MM.1S (cell line): Measurements from ENCODE around the gene SLC22A8.

Experiments
- DNase-seq: peaks from one replicate; pipeline ENCODE4 v3.0.0-alpha.2; 2015
- H2AFZ ChIP-seq: fragments of 300-600 bp; sonication (generic); 2 replicates; pipeline ENCODE4 v1.6.0; 2016; ENCODE audit warnings: antibody characterized with exemption, low read length
- H3F3A ChIP-seq: fragments of 300-600 bp; sonication (generic); 2 replicates; pipeline ENCODE4 v1.6.1; 2016; ENCODE audit warnings: mild to moderate bottlenecking, antibody characterized with exemption, low read length, moderate library complexity, mixed read lengths; ENCODE audit not compliant: insufficient read depth
- H3K27ac ChIP-seq: fragments of 300-600 bp; sonication (generic); 2 replicates; pipeline ENCODE4 v1.5.1; 2016; ENCODE audit warnings: mild to moderate bottlenecking, low read length
- H3K27me3 ChIP-seq: fragments of 300-600 bp; sonication (generic); replicated peaks from 2 replicates; pipeline ENCODE4 v1.6.0; 2016; ENCODE audit warnings: low read length; ENCODE audit not compliant: insufficient read depth
- H3K36me3 ChIP-seq: fragments of 300-600 bp; sonication (generic); replicated peaks from 2 replicates; pipeline ENCODE4 v1.6.1; 2016; ENCODE audit warnings: mild to moderate bottlenecking, low read length, mixed read lengths; ENCODE audit not compliant: insufficient read depth
- H3K4me1 ChIP-seq: fragments of 300-600 bp; sonication (generic); 2 replicates; pipeline ENCODE4 v1.6.1; 2016; ENCODE audit warnings: low read length, mixed read lengths
- H3K4me2 ChIP-seq: fragments of 300-600 bp; sonication (generic); 2 replicates; pipeline ENCODE4 v1.6.0; 2016; ENCODE audit warnings: low read depth, low read length
- H3K4me3 ChIP-seq: fragments of 300-600 bp; sonication (generic); 2 replicates; pipeline ENCODE4 v1.5.1; 2016; ENCODE audit warnings: low read length, mixed read lengths
- H3K79me2 ChIP-seq: fragments of 300-600 bp; sonication (generic); 2 replicates; pipeline ENCODE4 v1.6.1; 2016; ENCODE audit warnings: mixed run types, low read length, mixed read lengths
- H3K9ac ChIP-seq: fragments of 300-600 bp; sonication (generic); 2 replicates; pipeline ENCODE4 v1.6.1; 2016; ENCODE audit warnings: low read length, mixed read lengths
- H3K9me2 ChIP-seq: fragments of 300-600 bp; sonication (generic); replicated peaks from 2 replicates; pipeline ENCODE4 v1.6.1; 2016; ENCODE audit warnings: mild to moderate bottlenecking, low read length, mixed read lengths; ENCODE audit not compliant: insufficient read depth
- H3K9me3 ChIP-seq: fragments of 300-600 bp; sonication (generic); replicated peaks from 2 replicates; pipeline ENCODE4 v1.6.1; 2016; ENCODE audit warnings: mild to moderate bottlenecking, low read length, mixed read lengths; ENCODE audit not compliant: insufficient read depth
- H4K20me1 ChIP-seq: fragments of 300-600 bp; sonication (generic); 2 replicates; pipeline ENCODE4 v1.6.1; 2016; ENCODE audit warnings: mild to moderate bottlenecking, low read length, moderate library complexity, mixed read lengths; ENCODE audit not compliant: insufficient read depth
- EZH2 ChIP-seq: fragments of 300-600 bp; sonication (generic); optimal IDR thresholded peaks from 2 replicates; pipeline ENCODE3; 2017; ENCODE audit warnings: low read depth, mild to moderate bottlenecking, antibody characterized with exemption, low read length, mixed read lengths
- EZH2phosphoT487 ChIP-seq: fragments of 300-600 bp; sonication (generic); IDR thresholded peaks from 2 replicates; pipeline ENCODE4 v1.6.1; 2018; ENCODE audit warnings: antibody characterized with exemption, low read length
- TF ChIP-seq, protein P1 (sequence below): fragments of 300-600 bp; sonication (generic); IDR thresholded peaks from 2 replicates; pipeline ENCODE4 v1.5.1; 2016; ENCODE audit warnings: antibody characterized with exemption, low read length, mixed read lengths

SLC22A8 gene

DNA sequence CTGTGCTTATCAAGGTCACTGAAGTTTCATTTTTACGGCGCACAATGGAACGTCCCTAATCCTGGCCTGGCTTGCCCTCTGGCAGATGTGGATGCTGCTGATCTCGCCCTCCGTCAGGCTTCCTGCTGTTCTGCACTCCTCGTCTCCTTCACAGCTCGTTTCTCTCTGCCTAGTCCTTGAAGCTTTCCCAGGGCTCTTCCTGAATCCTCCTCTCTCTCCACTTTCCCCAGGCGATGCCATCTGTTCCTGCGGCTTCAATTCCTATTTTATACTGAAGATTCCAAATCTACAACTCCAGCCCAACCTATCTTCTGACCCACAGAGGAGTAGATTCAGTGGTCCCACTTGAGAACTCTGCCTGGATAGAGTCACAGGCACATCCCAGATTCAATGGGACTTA, 14.2 kb downstream of the SLC22A8 start:
- no peaks in the 10 kb centered on the region for H4K20me1 ChIP-seq
- H3F3A ChIP-seq, result no peaks in the 10 kb centered on the region
- no peak overlapping the region for H3K4me3 ChIP-seq
- no peaks in the 10 kb centered on the region for H3K9me2 ChIP-seq
- no peaks in the 10 kb centered on the region for H3K9me3 ChIP-seq
- no peaks in the 10 kb centered on the region for H3K4me1 ChIP-seq
- H3K4me2 ChIP-seq, result no peak overlapping the region
- H3K36me3 ChIP-seq, result no peaks in the 10 kb centered on the region
- no peak overlapping the region for H2AFZ ChIP-seq
- DNase-seq, result no peak
- H3K27me3 ChIP-seq, result peaks cover 11% of the 10 kb centered on the region
- no peaks in the 10 kb centered on the region for H3K79me2 ChIP-seq
- no peak overlapping the region for H3K9ac ChIP-seq
- H3K27ac ChIP-seq, result no peak overlapping the region
- no peak for TF ChIP-seq EZH2
- TF ChIP-seq, protein P1, sequence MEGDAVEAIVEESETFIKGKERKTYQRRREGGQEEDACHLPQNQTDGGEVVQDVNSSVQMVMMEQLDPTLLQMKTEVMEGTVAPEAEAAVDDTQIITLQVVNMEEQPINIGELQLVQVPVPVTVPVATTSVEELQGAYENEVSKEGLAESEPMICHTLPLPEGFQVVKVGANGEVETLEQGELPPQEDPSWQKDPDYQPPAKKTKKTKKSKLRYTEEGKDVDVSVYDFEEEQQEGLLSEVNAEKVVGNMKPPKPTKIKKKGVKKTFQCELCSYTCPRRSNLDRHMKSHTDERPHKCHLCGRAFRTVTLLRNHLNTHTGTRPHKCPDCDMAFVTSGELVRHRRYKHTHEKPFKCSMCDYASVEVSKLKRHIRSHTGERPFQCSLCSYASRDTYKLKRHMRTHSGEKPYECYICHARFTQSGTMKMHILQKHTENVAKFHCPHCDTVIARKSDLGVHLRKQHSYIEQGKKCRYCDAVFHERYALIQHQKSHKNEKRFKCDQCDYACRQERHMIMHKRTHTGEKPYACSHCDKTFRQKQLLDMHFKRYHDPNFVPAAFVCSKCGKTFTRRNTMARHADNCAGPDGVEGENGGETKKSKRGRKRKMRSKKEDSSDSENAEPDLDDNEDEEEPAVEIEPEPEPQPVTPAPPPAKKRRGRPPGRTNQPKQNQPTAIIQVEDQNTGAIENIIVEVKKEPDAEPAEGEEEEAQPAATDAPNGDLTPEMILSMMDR, result no peak
- no peak for TF ChIP-seq EZH2phosphoT487

DNA sequence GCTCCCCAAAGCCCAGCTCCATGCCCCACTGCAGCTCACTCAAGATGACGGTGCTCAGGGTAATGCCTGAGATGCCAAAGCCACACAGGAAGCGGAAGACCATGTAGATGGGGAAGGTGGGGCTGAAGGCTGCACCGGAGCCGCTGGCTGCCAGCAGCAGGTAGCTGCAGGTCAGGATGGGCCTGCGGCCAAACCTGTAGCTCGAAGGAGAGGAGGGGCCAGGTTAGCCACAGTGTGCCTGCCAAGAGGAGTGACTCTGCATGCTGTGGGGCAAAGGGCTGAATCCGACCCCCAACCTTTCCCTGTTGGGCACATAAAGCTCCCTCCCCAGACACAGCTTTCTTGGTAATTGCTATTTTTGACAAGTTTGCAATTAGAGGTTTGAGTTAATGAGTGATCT, 16.0 kb downstream of the SLC22A8 start:
- no peaks in the 10 kb centered on the region for H3K4me1 ChIP-seq
- no peaks in the 10 kb centered on the region for H3K36me3 ChIP-seq
- no peak overlapping the region for H3K4me2 ChIP-seq
- no peak overlapping the region for H3K4me3 ChIP-seq
- no peaks in the 10 kb centered on the region for H3K9me3 ChIP-seq
- no peak for TF ChIP-seq EZH2phosphoT487
- no peak for TF ChIP-seq EZH2
- TF ChIP-seq, protein P1, result no peak
- H3K27ac ChIP-seq, result no peak overlapping the region
- no peak for DNase-seq
- no peaks in the 10 kb centered on the region for H3K9me2 ChIP-seq
- H3K9ac ChIP-seq, result no peak overlapping the region
- peaks cover 26% of the 10 kb centered on the region for H3K27me3 ChIP-seq
- H4K20me1 ChIP-seq, result no peaks in the 10 kb centered on the region
- H3K79me2 ChIP-seq, result no peaks in the 10 kb centered on the region
- no peak overlapping the region for H2AFZ ChIP-seq
- H3F3A ChIP-seq, result no peaks in the 10 kb centered on the region

DNA sequence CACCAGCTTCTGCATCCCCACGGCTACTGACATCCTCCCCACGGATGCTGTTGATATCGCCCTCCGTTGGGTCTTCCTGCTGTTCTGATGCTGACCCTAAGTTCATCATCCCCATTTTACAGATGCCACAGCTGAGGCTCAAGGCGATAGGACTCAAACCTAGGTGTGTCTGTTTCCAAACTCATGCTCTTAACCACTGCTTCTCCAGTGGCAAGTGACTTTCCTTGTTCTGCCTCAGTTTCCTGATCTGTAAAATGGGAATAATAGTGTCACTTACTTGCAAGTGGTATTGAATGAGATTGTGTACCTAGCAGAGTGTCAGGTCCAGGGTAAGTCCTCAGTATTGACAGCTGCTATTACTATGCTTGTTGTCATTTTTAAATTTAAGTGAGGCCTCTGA, 16.5 kb downstream of the SLC22A8 start:
- no peak overlapping the region for H2AFZ ChIP-seq
- H3K4me2 ChIP-seq, result no peak overlapping the region
- no peaks in the 10 kb centered on the region for H3K79me2 ChIP-seq
- H3K9me3 ChIP-seq, result no peaks in the 10 kb centered on the region
- no peak overlapping the region for H3K9ac ChIP-seq
- H3K9me2 ChIP-seq, result no peaks in the 10 kb centered on the region
- no peaks in the 10 kb centered on the region for H3K36me3 ChIP-seq
- peaks cover 30% of the 10 kb centered on the region for H3K27me3 ChIP-seq
- no peak overlapping the region for H3K4me3 ChIP-seq
- TF ChIP-seq EZH2 (no peak), EZH2phosphoT487 (no peak)
- TF ChIP-seq, protein P1, result no peak
- H3F3A ChIP-seq, result no peaks in the 10 kb centered on the region
- H4K20me1 ChIP-seq, result no peaks in the 10 kb centered on the region
- DNase-seq, result no peak
- no peak overlapping the region for H3K27ac ChIP-seq
- H3K4me1 ChIP-seq, result no peaks in the 10 kb centered on the region
